GM04504 (cell line): Measurements from ENCODE around the gene H2BK1.
A peak's percentile ranks its signal among the peaks of the same experiment; 100 is the strongest.

Source experiments
- DNase-seq: peaks from one replicate; pipeline ENCODE4 v3.0.0-alpha.2; 2012; ENCODE audit warnings: low read depth

H2BK1 gene

DNA sequence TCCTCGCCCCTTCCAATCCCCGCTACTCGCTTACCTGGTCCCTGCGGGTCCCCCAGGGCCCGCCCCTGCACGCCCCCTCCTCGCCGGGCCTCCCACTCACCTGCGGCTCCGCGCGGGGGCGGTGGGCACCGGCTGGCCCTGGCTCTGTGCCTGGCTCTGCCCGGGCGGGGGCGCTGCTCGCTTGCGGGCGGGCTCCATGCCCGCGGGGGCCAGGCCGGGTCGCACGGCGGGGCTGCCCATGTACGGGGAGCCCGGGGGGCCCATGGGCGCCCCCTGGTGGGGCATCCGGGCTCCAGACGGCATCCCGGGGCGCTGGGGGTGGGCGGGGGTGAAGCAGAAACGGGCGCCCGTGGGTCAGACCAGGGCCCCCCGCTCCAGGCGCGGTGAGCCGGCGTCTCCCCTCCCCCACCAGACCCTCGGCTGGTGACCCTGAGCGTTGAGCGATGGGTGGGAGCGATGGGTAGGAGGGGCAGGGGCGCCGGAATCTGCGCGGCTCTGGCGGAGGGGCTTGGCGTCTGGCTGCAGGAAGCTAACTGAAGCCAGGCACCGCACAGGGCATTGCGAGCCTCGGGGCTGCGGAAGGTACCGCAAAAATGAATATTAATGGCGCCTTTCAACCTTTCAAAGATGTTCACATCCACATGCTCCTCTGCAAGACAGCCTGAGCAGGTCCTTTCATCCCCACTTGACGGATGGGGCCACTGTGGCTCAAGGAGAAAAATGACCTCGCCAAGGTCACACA, 35.2 kb upstream of the H2BK1 start:
- DNase-seq: no peak

- no peak for DNase-seq
Measured at GRCh38 chr7:151244841-151245346, 34.6 kb upstream of the H2BK1 start.

DNA sequence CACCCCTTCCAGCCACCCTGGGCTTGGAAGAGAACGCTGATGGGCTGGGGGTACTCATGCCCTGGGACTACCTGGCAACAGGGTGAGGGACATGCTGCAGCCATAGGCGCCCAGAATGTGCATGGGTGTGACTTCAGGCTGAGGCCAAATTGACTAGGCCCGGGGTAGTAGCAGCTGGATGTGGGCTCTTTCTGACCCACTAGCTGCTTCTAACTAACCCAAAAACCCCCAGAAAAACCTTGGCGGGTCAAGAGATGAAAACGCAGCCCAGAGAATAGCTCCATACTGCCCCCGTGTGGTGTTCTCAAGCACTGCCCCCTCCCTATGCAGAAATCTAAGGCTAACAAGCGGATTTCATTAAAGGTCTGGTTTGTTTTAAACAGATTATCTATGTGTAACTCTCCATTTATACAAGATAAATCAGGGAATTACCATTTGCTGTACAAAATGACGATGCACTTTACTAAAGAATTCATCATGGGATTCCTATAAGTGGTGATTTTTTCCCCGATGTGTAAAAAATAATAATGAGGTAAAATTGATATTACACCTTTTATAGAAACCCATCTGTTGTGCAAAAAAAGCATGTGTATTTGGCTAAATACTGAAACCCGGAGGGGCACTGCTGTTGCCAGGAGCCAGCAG, 34.0 kb upstream of the H2BK1 start:
- DNase-seq: no peak

GRCh38 chr7:151243408-151244195, 33.3 kb upstream of the H2BK1 start:
- DNase-seq: no peak

- no peak for DNase-seq
Measured at GRCh38 chr7:151243045-151243349, 32.7 kb upstream of the H2BK1 start.

GRCh38 chr7:151242159-151243044, 32.1 kb upstream of the H2BK1 start:
- DNase-seq: no peak

GRCh38 chr7:151241755-151242096, 31.4 kb upstream of the H2BK1 start:
- no peak for DNase-seq

- no peak for DNase-seq
Measured at GRCh38 chr7:151240942-151241754, 30.9 kb upstream of the H2BK1 start.

DNA sequence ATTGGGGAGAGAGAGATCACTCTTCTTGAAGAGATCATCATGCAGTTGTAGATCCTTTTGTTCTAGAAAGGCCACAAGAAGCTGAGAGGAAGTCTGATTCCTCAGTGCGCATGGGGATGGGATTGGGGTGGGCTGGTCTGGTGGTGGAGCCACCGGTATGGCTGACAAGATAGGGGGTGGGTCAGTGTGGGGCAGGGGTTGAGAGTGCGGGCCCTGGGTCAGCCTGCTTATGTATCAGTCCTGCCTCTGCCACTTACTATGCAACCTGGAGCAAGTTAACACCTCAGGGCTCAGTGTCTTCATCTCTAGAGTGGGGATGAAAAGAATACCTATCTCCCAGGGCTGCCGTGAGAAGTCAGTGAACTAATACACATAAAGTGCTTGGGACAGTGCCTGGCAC, 30.2 kb upstream of the H2BK1 start:
- DNase-seq: no peak

GRCh38 chr7:151239837-151240459, 29.7 kb upstream of the H2BK1 start:
- DNase-seq: no peak

GRCh38 chr7:151238924-151239836, 28.9 kb upstream of the H2BK1 start:
- no peak for DNase-seq

DNA sequence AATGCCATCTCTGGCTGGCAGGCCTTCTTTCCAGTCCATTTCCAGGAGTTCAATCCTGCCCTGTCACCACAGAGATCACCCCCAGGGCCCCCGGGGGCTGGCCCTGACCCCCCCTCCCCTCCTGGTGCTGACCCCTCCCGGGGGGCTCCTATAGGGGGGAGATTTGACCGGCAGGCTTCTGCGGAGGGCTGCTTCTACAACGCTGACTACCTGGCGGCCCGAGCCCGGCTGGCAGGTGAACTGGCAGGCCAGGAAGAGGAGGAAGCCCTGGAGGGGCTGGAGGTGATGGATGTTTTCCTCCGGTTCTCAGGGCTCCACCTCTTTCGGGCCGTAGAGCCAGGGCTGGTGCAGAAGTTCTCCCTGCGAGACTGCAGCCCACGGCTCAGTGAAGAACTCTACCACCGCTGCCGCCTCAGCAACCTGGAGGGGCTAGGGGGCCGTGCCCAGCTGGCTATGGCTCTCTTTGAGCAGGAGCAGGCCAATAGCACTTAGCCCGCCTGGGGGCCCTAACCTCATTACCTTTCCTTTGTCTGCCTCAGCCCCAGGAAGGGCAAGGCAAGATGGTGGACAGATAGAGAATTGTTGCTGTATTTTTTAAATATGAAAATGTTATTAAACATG, 28.0 kb upstream of the H2BK1 start:
- DNase-seq: no peak

DNA sequence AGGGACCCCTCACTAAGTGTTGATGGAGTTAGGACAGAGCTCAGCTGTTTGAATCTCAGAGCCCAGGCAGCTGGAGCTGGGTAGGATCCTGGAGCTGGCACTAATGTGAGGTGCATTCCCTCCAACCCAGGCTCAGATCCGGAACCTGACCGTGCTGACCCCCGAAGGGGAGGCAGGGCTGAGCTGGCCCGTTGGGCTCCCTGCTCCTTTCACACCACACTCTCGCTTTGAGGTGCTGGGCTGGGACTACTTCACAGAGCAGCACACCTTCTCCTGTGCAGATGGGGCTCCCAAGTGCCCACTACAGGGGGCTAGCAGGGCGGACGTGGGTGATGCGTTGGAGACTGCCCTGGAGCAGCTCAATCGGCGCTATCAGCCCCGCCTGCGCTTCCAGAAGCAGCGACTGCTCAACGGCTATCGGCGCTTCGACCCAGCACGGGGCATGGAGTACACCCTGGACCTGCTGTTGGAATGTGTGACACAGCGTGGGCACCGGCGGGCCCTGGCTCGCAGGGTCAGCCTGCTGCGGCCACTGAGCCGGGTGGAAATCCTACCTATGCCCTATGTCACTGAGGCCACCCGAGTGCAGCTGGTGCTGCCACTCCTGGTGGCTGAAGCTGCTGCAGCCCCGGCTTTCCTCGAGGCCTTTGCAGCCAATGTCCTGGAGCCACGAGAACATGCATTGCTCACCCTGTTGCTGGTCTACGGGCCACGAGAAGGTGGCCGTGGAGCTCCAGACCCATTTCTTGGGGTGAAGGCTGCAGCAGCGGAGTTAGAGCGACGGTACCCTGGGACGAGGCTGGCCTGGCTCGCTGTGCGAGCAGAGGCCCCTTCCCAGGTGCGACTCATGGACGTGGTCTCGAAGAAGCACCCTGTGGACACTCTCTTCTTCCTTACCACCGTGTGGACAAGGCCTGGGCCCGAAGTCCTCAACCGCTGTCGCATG, 27.2 kb upstream of the H2BK1 start:
- no peak for DNase-seq

DNA sequence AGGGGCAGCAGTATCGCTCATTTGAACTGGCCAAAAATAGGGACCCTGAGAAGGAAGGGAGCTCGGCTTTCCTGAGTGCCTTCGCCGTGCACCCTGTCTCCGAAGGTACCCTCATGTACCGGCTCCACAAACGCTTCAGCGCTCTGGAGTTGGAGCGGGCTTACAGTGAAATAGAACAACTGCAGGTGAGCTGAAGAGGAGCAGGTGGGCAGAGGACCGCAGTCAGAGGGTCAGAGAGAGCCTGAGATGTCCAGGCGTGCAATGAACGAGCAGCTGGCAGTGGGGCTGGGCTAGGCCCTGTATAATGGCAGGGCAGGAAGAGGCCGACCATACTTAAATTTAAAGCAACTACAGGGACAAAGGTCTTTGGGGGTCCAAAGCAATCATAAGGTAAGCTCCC, 26.1 kb upstream of the H2BK1 start:
- DNase-seq: no peak

- DNase-seq: no peak
Measured at GRCh38 chr7:151235091-151235787, 25.0 kb upstream of the H2BK1 start.

DNA sequence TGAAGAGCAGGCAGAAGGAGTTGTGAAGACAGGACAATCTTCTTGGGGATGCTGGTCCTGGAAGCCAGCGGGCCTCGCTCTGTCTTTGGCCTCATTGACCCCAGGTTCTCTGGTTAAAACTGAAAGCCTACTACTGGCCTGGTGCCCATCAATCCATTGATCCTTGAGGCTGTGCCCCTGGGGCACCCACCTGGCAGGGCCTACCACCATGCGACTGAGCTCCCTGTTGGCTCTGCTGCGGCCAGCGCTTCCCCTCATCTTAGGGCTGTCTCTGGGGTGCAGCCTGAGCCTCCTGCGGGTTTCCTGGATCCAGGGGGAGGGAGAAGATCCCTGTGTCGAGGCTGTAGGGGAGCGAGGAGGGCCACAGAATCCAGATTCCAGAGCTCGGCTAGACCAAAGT, 23.5 kb upstream of the H2BK1 start:
- no peak for DNase-seq

DNA sequence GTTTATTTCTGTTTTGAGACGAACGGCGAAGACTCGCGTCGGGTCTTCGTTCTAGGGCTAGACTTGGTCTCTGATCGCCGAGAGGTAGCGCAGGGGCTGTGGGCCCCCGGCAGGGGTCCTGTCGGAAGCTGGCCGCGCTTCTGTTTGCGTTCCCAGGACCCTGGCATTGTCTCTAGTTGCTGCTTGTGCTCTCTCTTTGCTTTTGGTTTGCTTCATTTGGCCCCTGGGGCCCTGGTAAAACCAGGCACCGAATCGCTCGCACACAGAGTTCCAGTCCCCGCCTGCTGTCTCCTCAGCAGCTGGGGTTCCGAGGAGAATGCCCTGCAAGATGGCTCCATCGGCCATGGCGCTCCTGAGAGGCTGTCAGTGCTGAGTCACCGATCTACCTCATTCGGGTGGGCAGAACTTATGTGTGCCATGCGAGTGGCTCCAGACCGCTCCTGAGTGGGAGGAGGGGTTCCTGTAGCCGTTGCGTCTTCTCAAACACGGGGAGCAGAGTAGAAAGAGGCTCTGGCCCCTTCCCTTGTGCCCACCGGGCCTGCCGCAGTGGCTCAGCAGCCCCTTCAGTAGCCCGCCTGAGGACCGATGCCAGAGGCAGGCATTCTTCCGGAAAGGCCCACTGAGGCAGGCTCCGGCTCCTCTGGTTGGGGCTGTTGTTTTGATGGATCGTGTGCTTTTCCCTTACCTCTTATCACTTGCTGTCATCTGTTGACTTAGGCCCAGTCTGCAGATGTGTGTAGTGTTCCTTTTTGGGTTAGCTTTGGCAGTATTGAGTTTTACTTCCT, 22.8 kb upstream of the H2BK1 start:
- peak; percentile 61 for DNase-seq
